ENCODE results near the gene CRMP1.

The CRMP1 gene

DNA sequence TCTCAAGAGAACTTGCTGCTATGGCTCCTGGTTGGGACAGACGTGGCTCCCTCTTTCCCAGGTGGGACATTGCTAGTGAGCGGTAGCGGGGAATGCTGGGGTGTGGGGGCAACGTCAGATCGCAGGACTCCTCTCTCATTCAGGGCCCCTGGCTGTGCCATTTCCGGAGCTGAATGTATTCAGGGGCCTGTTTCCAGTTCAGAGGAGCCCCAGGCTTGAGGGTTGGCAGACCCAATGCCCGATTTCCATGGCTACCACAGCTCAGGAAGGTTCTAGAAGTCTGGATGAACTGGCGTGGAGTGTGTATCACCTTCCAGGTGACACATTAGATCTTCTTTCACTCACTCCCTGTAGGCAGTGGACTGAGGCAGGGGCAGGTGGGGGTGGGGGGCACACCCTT lies 26.2 kb upstream of the CRMP1 start:
- H3K27ac ChIP-seq = no peak overlapping the region
- TF ChIP-seq, protein P1, sequence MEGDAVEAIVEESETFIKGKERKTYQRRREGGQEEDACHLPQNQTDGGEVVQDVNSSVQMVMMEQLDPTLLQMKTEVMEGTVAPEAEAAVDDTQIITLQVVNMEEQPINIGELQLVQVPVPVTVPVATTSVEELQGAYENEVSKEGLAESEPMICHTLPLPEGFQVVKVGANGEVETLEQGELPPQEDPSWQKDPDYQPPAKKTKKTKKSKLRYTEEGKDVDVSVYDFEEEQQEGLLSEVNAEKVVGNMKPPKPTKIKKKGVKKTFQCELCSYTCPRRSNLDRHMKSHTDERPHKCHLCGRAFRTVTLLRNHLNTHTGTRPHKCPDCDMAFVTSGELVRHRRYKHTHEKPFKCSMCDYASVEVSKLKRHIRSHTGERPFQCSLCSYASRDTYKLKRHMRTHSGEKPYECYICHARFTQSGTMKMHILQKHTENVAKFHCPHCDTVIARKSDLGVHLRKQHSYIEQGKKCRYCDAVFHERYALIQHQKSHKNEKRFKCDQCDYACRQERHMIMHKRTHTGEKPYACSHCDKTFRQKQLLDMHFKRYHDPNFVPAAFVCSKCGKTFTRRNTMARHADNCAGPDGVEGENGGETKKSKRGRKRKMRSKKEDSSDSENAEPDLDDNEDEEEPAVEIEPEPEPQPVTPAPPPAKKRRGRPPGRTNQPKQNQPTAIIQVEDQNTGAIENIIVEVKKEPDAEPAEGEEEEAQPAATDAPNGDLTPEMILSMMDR (conservative IDR thresholded peaks at IDR 0.05) = no peak

DNA sequence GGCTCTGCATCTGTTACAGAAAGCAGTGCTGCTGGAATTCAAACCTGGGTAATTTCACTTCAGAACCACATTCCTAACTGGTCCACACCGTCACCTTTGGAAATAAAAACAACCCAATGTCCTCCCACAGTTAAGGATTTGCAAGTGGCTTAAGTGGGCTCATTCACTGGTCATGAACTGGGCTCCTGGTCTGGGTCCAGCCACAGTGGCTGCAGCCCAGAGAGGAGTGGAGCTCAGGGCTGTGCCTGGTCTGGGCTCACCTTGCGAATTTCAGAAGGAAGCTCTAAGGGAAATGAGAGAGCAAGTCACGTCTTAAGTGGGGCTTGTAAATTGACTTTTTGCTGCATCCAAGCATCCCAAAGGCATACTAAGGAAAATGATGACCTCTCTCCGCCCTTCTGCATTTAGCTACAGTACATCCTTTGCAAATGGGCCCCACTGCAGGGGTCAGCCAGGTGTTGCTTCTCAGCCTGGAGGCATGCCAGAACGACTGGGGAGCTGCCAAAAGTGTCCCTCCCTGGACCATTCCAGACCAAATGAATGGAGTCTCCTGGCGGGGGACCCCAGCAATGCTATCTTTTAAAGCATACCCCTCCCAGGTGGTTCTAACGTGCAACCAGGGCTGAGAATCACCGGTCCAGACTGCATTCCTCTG lies 25.6 kb upstream of the CRMP1 start:
- TF ChIP-seq, protein P1 (conservative IDR thresholded peaks at IDR 0.05) = no peak
- H3K27ac ChIP-seq = no peak overlapping the region

DNA sequence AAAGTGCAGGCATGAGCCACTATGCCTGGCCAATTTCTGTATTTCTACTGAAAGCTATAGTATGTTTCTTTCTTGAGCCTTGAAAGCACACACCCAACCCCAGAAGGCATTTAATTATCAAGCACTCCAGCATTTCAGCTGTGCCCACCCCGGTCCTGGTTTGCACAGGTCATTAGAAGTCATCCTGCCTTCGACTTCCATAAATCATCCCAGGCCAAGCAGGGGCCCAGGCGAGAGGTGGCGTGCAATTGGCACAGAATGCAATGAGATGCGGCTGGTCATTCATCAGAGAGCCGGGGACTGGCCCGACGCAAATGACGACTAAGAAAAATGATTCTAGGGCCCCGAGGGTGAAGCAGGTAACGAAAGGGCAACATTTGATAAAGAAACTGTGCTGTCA lies 24.8 kb upstream of the CRMP1 start:
- H3K27ac ChIP-seq = no peak overlapping the region
- TF ChIP-seq, protein P1 (conservative IDR thresholded peaks at IDR 0.05) = no peak

DNA sequence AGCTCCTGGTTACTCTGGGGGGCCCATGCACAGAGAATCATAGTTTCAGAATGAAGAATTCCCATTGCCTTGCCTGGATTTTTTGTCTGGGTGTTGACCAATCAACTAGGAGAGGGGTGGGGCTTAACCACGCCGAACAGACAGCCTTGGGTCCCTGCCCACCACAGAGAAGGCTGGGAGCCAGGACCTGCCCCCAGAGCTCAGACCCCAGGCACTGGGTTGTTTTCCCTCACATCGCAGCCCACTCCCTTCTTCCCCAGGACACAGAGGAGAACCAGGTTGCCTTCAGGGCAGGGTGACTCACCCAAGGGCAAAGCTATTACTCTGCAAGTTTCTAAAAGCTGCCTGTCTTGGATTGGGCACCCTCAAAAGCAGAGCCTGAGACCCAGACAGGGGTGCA lies 23.3 kb upstream of the CRMP1 start:
- no peak overlapping the region for H3K27ac ChIP-seq
- TF ChIP-seq, protein P1 (conservative IDR thresholded peaks at IDR 0.05) = no peak

DNA sequence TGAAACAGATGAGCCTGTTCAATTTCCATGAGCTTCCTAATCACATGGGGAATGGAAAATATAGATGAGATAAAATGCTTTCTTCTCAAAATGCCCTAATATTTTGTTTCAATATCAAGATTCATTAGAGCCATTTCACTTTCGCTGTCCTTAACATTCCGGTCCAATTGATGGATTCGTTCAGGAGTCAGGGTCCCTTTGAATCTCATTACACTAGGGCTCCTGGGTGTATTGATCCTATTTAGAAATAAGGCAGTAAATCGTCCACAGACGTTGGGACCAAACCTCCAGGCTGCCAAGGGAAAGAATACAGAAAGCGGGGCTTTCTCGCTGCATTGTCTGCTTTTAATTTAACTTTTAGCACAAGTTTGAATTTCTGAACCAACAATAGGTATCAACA lies 20.6 kb upstream of the CRMP1 start:
- H3K27ac ChIP-seq = no peak overlapping the region
- TF ChIP-seq, protein P1 (conservative IDR thresholded peaks at IDR 0.05) = no peak

DNA sequence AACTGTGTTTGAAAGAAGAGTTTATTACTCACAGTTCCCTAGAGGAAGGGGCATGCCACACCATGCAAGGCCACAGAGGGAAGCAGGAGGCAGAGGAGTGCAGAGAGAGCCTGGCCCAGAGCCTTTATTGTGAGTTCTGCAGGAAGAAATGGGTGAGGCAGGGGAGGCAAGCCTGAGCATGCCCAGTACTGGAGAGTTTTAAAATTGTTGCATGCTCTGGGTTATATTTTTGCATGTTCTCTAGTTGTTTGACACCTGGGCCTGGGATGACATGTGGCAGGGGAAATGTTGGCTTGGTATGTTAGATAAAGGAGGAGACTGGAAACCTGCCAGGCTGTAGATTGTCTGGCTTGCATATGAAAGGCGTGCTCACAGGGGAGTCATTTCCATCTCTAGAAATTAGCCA lies 19.7 kb upstream of the CRMP1 start:
- H3K27ac ChIP-seq = no peak overlapping the region

DNA sequence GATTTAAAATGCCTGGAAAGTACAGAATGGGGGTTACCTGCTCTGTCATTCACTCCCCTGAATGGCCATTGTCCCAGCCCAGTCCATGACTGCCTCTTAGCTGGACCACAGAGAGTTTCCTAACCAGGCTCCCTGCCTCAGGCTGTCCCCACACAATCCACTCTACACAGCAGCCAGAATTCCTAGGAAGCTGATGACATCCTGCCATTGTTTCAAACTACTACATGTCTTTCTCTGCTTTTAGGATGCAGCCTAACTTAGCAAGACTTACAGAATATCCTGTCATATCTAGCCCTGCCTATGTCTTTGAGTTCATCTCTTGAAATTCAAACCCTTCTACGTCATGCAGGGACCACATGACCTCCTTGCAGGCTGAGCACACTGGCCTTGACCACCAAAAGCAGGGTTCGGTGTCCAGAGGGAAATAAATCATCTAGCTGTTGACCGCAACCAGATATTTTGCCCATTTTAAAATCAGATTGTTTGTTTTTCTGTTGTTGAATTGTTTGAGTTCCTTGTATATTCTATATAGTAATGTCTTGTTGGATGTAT lies 16.1 kb upstream of the CRMP1 start:
- H3K27ac ChIP-seq = no peak overlapping the region
- TF ChIP-seq, protein P1 (conservative IDR thresholded peaks at IDR 0.05) = no peak

More for the DNA sequence above, 19.7 kb upstream of the CRMP1 start:
- TF ChIP-seq, protein P1 (conservative IDR thresholded peaks at IDR 0.05) = no peak

Measured in VCaP (cell line).